WTC11 (cell line): ENCODE results near the gene RABEP2. TPM values are rescaled to one million over a fixed set of nuclear protein-coding genes. Genes with fewer than 3 reads are reported as not detected.

Experiments used
- AR ChIP-seq: fragments of 250-450 bp; sonication (Bioruptor Pico); IDR thresholded peaks from 2 replicates; pipeline ENCODE4 v1.9.0; 2021; ENCODE audit warnings: mild to moderate bottlenecking
- ATF1 ChIP-seq: sonication (generic); formaldehyde crosslinking; IDR thresholded peaks from 2 replicates; pipeline ENCODE4 v1.8.1; 2023; ENCODE audit warnings: mild to moderate bottlenecking, moderate library complexity, missing genetic modification reagents
- NR2C2 ChIP-seq: sonication (generic); formaldehyde crosslinking; IDR thresholded peaks from 2 replicates; pipeline ENCODE4 v1.8.0; 2022; ENCODE audit warnings: mild to moderate bottlenecking, missing genetic modification reagents
- TEAD1 ChIP-seq: sonication (generic); formaldehyde crosslinking; IDR thresholded peaks from 2 replicates; pipeline ENCODE4 v1.8.0; 2022; ENCODE audit warnings: mild to moderate bottlenecking, missing genetic modification reagents
- ZNF263 ChIP-seq: sonication (generic); formaldehyde crosslinking; IDR thresholded peaks from 2 replicates; pipeline ENCODE4 v1.8.1; 2022; ENCODE audit warnings: low read depth, mild to moderate bottlenecking, moderate library complexity, missing genetic modification reagents
- ZNF671 ChIP-seq: fragments of 250-450 bp; sonication (Bioruptor Pico); IDR thresholded peaks from 2 replicates; pipeline ENCODE4 v1.8.0; 2021; ENCODE audit warnings: mild to moderate bottlenecking
- total RNA-seq: library from RNA; stranded (reverse); gene quantifications from 3 replicates; pipeline ENCODE4 v1.2.3, GENCODE V29; 2021

The RABEP2 gene
- total RNA-seq, 1 experiment from 2014 or later: 24.0 TPM

GRCh38 chr16:28858421-28858820 lies 66.6 kb downstream of the RABEP2 start (continued):
- TF ChIP-seq AR (CRISPR knock-in tag) (no peak), ZNF671 (no peak), NR2C2 (CRISPR knock-in tag) (no peak), TEAD1 (no peak), ATF1 (CRISPR knock-in tag) (no peak), ZNF263 (CRISPR knock-in tag) (no peak)

Other genes with a start within 250 kb of the RABEP2 start
- gene EIF3C, start 213.8 kb downstream of the RABEP2 start, total RNA-seq: 728 to 868 TPM (median 730 TPM) in 3 replicates
- 1.4 to 2.5 TPM (median 1.5 TPM) in 3 replicates for gene NPIPB9, start 173.5 kb downstream of the RABEP2 start, total RNA-seq
- 210 to 243 TPM (median 225 TPM) in 3 replicates for gene ATXN2L, start 102.2 kb downstream of the RABEP2 start, total RNA-seq
- gene TUFM, start 78.9 kb downstream of the RABEP2 start, total RNA-seq: 233 to 296 TPM (median 252 TPM) in 3 replicates
- gene SH2B1, start 61.4 kb downstream of the RABEP2 start, total RNA-seq: 51.6 to 55.3 TPM (median 53.1 TPM) in 3 replicates
- 4.7 to 6.4 TPM (median 5.6 TPM) in 3 replicates for gene ATP2A1, start 46.8 kb downstream of the RABEP2 start, total RNA-seq
- gene CD19, start 6.7 kb upstream of the RABEP2 start, total RNA-seq: 0.90 to 2.5 TPM (median 2.5 TPM) in 3 replicates
- gene NFATC2IP, start 25.7 kb upstream of the RABEP2 start, total RNA-seq: 60.7 to 66.6 TPM (median 64.0 TPM) in 3 replicates
- gene SPNS1, start 49.5 kb upstream of the RABEP2 start, total RNA-seq: 52.4 to 64.4 TPM (median 54.0 TPM) in 3 replicates
- 2.0 to 5.6 TPM (median 3.5 TPM) in 3 replicates for gene LAT, start 59.8 kb upstream of the RABEP2 start, total RNA-seq